ENCODE measurements around the gene PACRG.

- TF ChIP-seq CTCF (IDR thresholded peaks at IDR 0.05) (no peak), POLR2AphosphoS5 (IDR thresholded peaks at IDR 0.05) (no peak), POLR2A (IDR thresholded peaks at IDR 0.05) (no peak)
These were observed 23.0 kb downstream of the PACRG start for GRCh38 chr6:162750776-162751175.

Data from prostate gland (tissue), 2 donors.